Pulmonary artery endothelial cell (primary cell): ENCODE results near the gene CHCHD5. TPM values are rescaled to one million over a fixed set of nuclear protein-coding genes. Genes with fewer than 3 reads are reported as not detected.
"Not testable (repeated sequence)": the region's sequence is repeated elsewhere in the genome, so short reads cannot be mapped to it uniquely, and the experiment has no call there.

Experiments used
- DNase-seq: peaks from one replicate; pipeline ENCODE4 v3.0.0-alpha.2; 2011; ENCODE audit warnings: low read depth, low spot score
- total RNA-seq: library from RNA; depleted of rRNA; stranded (reverse); fragments of >200 nt; gene quantifications from 2 replicates; pipeline ENCODE4 v1.2.3, GENCODE V29; 2014

The CHCHD5 gene
- 4.7 and 6.1 TPM in 2 replicates for total RNA-seq

DNA sequence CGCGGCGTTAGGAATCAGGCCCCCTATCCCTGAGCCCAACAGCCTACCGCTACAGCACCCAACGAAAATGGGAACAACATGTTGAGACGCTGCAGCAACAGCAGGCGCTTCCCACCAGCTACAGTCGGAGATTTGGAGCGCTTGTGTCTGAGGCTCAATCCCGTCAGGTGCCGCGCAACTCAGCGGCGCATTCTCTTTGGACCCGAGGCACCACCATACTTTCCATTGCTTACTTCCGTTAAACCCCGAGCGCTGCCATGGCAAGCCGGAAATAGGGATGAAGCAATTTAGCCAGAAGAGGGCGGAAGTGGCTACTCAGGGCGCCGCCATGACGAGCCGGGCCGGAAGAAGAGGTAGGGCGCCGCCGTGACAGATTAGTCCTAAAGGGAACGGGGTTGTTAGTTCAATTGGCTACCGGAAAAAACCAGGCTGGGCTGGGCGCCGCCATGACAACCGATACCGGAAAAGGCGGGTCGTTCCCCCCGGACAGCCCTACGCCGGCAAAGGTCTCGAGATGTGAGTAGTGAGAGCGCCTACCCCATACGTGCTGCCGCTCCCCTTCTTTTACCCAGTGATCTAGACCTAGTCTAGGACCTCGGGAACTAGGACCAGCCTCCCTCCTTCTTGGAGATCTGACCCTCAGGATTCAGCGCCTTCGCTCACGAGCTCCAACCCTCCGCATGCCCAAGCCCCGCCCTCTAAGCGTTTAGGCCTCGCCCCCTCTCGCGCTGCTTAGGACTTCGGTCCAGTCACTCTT lies at the start of gene CHCHD5:
CHCHD5 (plus strand) TSS at position 476 of the 757 bp plus-strand sequence; CDS start at position 515, 39 bp downstream.
- DNase-seq: peak; percentile 91

GRCh38 chr2:112534826-112535225 lies 49.6 kb upstream of the CHCHD5 start:
- no peak for DNase-seq

GRCh38 chr2:112536665-112537064 lies 47.7 kb upstream of the CHCHD5 start:
- not testable (repeated sequence) for DNase-seq

- no peak for DNase-seq
These were observed 45.1 kb upstream of the CHCHD5 start for GRCh38 chr2:112539306-112539705.

DNA sequence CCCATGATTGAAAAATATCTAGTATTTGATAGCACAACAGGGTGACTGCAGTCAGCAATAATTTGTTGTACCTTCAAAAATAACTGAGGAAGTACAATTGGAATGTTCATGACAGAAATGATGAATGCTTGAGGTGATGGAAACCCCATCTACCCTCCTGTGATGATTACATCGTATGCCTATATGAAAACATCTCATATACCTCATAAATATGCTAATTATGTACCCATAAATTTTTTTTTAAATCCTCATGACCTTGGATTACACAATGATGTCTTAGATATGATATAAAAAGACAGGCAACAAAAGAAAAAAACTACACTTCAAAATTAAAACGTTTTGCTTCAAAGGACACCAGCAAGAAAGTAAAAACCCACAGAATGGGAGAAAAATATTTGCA lies 43.5 kb upstream of the CHCHD5 start:
- no peak for DNase-seq

- peak; percentile 22 for DNase-seq
These were observed 42.9 kb upstream of the CHCHD5 start for GRCh38 chr2:112541315-112542122.

GRCh38 chr2:112542123-112542983 lies 42.1 kb upstream of the CHCHD5 start, which contains the start of gene POLR1B:
TSS of gene POLR1B (plus strand) at chr2:112542465. CDS start at chr2:112542495, 30 bp downstream.
- DNase-seq: peak; percentile 29

DNA sequence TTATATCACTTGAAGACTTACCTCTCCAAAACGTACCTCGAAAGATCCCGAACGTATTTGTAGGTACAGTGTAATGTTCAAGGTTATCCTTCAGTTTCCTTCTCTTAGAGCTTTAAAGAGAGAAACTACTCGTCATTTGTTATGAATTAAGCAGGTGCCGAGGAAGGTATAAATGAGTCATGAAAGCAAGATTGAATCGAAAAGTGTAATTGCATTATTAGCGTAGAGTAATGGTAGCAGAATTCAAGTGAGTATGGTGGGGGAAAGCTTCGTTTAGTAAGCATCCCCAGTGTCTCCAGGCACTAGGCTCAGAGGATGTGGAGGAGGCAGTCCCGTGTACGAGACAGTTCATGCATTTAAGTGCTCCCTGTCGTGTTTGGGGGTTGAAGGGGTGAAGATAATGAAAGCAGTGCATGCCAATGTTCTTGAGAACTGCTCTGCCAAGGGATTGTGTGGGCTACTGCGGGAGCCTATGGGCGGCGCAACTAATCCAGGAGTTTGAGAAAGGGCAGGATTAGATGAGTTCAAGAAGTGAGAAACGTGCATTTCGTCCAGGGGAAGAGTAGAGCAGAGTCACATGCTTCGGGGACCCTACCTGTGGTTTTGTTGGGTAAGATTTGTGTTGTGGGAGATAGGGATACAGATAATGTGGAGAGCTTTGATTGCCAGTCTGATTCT lies 41.3 kb upstream of the CHCHD5 start:
- DNase-seq: no peak

DNA sequence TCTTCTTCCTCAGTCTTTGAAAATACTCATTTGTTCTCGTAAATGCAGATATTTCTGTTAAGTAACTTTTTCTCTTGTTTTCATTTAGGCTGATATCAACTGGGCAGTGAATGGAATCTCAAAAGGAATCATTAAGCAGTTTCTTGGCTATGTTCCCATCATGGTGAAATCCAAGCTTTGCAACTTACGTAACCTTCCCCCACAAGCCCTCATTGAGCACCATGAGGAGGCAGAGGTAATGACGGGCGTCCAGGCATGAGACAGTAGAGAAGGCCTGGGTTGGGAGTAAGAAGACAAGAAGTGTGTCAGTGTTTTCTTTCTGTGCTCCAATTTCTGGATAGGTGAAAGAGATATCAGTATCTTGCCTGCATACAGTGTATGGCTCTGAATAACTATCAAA lies 37.1 kb upstream of the CHCHD5 start:
- DNase-seq: no peak

DNA sequence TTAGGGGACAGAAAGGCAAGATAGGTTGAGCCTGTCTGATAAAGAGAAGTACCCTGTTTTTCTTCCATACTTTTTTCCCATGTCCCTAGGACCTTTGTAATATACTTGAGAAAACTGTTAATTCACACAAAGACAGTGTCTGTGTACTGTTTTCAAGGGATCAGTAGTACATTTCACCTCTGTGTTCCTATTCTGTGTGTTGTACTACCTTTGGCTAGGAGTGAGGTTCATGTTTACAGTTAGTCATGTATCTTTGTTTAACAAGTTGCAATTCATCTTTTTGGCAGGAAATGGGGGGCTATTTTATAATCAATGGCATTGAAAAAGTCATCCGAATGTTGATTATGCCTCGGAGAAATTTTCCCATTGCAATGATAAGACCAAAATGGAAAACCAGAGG lies 35.4 kb upstream of the CHCHD5 start:
- no peak for DNase-seq

- no peak for DNase-seq
These were observed 18.3 kb upstream of the CHCHD5 start for GRCh38 chr2:112566104-112566503.

DNA sequence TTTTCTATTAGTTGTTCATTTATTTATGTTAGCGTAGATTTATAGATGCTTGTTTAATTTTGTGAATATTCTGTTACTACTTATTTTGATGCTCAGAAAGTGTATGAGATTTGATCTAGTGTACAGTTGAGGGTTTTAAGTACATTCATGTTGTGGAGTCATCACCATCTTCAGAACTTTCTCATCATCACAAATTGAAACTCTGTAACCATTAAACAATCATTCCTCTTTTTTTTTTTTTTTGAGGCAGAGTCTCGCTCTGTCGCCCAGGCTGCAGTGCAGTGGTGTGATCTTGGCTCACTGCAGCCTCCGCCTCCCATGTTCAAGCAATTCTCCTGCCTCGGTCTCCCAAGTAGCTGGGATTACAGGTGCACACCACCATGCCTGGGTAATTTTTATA lies 17.9 kb upstream of the CHCHD5 start:
- not testable (repeated sequence) for DNase-seq

DNA sequence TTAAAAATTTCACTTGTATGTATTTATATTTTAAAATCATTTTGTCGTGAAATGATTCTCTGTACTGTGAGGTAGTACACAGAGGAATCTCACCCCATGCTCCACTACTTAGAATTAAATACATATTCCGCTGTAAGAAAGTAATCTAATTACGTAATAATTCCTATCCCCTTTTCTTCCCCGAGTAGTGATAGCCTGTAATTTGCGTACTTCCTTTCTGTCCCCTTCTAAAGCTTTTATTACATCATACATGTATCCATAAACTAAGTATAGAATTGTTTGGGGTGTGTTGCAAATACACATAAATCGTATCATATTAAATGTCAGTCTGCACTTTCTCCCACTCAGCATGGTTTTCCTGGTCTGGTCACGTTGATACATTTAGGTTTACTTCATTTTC lies 12.4 kb upstream of the CHCHD5 start:
- no peak for DNase-seq

GRCh38 chr2:112577756-112578155 lies 6.7 kb upstream of the CHCHD5 start:
- DNase-seq: no peak

GRCh38 chr2:112579241-112579640 lies 5.2 kb upstream of the CHCHD5 start:
- DNase-seq: peak; percentile 50

DNA sequence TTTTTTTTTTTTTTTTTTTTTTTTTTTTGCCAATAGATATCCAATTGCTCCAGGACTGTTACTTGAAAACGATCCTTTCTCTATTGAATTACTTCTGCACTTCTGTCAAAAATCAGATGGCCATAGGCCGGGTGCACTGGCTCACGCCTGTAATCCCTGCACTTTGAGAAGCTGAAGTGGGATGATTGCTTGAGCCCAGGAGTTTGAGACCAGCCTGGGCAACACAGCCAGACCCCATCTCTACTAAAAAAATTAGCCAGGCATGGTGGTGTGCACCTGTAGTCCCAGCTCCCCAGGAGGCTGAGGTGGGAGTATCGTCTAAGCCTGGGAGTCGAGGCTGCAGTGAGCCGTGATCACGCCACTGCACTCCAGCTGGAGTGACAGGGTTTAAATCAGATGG lies 4.3 kb upstream of the CHCHD5 start:
- DNase-seq: no peak

DNA sequence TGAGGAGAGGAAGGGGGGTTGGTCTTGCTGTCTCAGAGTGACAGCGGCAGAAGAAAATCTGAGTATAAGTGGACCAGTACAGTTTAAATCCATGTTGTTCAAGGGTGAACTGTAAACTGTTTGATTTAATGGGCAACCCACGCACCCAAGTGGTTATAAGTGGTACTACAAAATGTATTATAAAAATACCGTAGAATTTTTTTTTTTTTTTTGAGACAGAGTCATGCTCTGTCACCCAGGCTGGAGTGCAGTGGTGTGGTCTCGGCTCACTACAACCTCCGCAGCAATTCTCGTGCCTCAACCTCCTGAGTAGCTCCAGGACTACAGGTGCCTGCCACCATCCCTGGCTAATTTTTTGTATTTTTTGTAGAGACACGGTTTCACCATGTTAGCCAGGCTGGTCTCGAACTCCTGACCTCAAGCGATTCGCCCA lies 2.1 kb upstream of the CHCHD5 start:
- DNase-seq: peak; percentile 29

DNA sequence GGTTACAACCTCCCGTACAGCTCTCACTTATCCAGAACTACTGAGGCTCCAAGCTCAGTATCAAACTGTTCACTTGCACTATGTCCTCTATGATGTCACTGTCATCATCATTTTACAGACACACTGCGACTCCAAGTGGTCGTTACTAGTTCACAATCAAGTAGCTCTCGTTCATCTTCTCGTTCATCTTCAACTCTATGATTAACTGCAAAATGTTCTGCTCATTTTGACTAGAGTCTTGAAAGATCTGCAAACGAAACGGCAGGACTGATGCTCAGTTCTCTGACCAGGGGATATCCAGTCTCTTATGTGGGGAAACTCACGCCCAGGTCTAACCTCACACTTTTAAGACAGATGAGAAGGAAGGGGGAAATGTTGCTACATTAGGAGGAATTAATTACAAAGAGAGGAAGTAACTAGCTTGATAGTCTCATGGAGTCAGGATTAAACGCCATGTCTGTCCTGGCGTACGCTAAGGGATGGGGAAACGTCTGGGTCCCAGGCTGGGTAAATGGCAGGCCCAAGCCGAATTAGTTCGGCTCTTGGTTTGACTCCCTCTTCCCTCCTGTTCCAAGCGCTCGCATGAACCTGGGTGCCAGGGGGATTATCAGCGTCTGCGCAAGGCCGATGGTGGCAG lies 794 bp upstream of the CHCHD5 start:
- no peak for DNase-seq

GRCh38 chr2:112584891-112585250 lies 462 bp downstream of the CHCHD5 start:
- no peak for DNase-seq

DNA sequence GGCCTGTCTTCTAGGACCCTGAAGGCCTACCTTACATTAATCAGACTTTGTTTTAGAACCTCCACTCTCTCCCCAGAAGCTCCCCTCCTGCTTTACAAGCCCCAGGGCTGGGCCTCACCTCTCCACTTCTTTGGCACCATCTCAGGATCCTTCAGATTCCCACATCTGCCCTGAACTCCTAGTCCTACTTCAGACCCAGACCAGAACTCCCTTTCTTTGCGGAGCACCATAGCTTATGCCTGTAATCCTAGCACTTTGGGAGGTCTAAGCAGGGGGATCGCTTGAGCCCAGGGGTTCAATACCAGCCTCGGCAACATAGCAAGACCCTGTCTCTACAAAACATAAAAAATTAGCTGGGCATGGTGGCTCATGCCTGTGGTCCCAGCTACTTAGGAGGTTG lies 991 bp downstream of the CHCHD5 start:
- DNase-seq: no peak
